Liver (tissue), 9 donors: ENCODE results near the gene TNNT3. TPM values are rescaled to one million over a fixed set of nuclear protein-coding genes. Genes with fewer than 3 reads are reported as not detected.

Experiments used
- DNase-seq: peaks from one replicate; pipeline ENCODE4 v3.0.0-alpha.2; 2017; ENCODE audit warnings: low spot score
- H3K27ac ChIP-seq, 2 donors: one replicate each; pipeline ENCODE4 v1.7.0; 2013; ENCODE audit warnings: inconsistent platforms in 2 of 2, low read length in 2 of 2, control low read depth in 1 of 2, low read depth in 1 of 2, mild to moderate bottlenecking in 1 of 2
- H3K27me3 ChIP-seq, 4 donors: one replicate each; pipeline versions ENCODE4 v1.6.1 to v1.7.0; 2013; ENCODE audit warnings: low read length in 3 of 4, inconsistent platforms in 1 of 4, mild to moderate bottlenecking in 1 of 4, moderate library complexity in 1 of 4; ENCODE audit not compliant: control insufficient read depth in 4 of 4, insufficient read depth in 4 of 4
- H3K36me3 ChIP-seq, 4 donors: one replicate each; pipeline versions ENCODE4 v1.6.1 to v1.7.0; 2013; ENCODE audit warnings: low read length in 3 of 4, mild to moderate bottlenecking in 3 of 4, low read depth in 1 of 4, moderate library complexity in 1 of 4; ENCODE audit not compliant: control insufficient read depth in 4 of 4, insufficient read depth in 3 of 4
- H3K4me1 ChIP-seq, 4 donors: one replicate each; pipeline versions ENCODE4 v1.6.1 to v1.7.0; 2013; ENCODE audit warnings: low read length in 3 of 4, mild to moderate bottlenecking in 3 of 4, moderate library complexity in 1 of 4; ENCODE audit not compliant: control insufficient read depth in 4 of 4, insufficient read depth in 4 of 4
- H3K4me3 ChIP-seq, 3 donors: one replicate each; pipeline versions ENCODE4 v1.6.1 to v1.7.0; 2013; ENCODE audit warnings: low read length in 3 of 3, control low read depth in 1 of 3, low read depth in 1 of 3, mild to moderate bottlenecking in 1 of 3
- H3K9ac ChIP-seq, 2 donors: one replicate each; pipeline ENCODE4 v1.7.0; 2013; ENCODE audit warnings: low read length in 2 of 2, mild to moderate bottlenecking in 2 of 2, moderate library complexity in 2 of 2, control low read depth in 1 of 2, low read depth in 1 of 2
- H3K9me3 ChIP-seq, 4 donors: one replicate each; pipeline versions ENCODE4 v1.6.1 to v1.7.0; 2013; ENCODE audit warnings: low read length in 3 of 4; ENCODE audit not compliant: control insufficient read depth in 4 of 4
- CTCF ChIP-seq: fragments of 150-350 bp; IDR thresholded peaks from 2 replicates; pipeline ENCODE4 v1.5.1; 2017; ENCODE audit warnings: improper control_type of control experiment, low read depth, low read length; ENCODE audit not compliant: missing input control
- EGR1 ChIP-seq, 2 donors: IDR thresholded peaks; 2 replicates each; pipeline ENCODE4 v1.6.1; 2016 to 2018; ENCODE audit warnings: antibody characterized with exemption in 2 of 2, low read depth in 2 of 2
- FOXA1 ChIP-seq: IDR thresholded peaks from 2 replicates; pipeline ENCODE4 v1.6.1; 2016; ENCODE audit warnings: antibody characterized with exemption
- FOXA2 ChIP-seq: IDR thresholded peaks from 2 replicates; pipeline ENCODE4 v1.6.1; 2016; ENCODE audit warnings: antibody characterized with exemption
- GABPA ChIP-seq, 2 donors: IDR thresholded peaks in 1 of 2; conservative IDR thresholded peaks in 1 of 2; 2 replicates each; pipeline ENCODE4 v1.6.1; 2016; ENCODE audit warnings: antibody characterized with exemption in 2 of 2, mild to moderate bottlenecking in 1 of 2, moderate library complexity in 1 of 2
- HNF4A ChIP-seq, 2 donors: conservative IDR thresholded peaks; 2 replicates each; pipeline ENCODE4 v1.6.1; 2016; ENCODE audit warnings: antibody characterized with exemption in 2 of 2, mild to moderate bottlenecking in 2 of 2
- HNF4G ChIP-seq: IDR thresholded peaks from 2 replicates; pipeline ENCODE4 v1.6.1; 2016; ENCODE audit warnings: antibody characterized with exemption
- JUND ChIP-seq, 2 donors: IDR thresholded peaks; 2 replicates each; pipeline ENCODE4 v1.6.1; 2016; ENCODE audit warnings: antibody characterized with exemption in 2 of 2
- NR2F2 ChIP-seq: IDR thresholded peaks from 2 replicates; pipeline ENCODE4 v1.6.1; 2016; ENCODE audit warnings: antibody characterized with exemption
- RAD21 ChIP-seq, 2 donors: IDR thresholded peaks; 2 replicates each; pipeline ENCODE4 v1.6.1; 2016; ENCODE audit warnings: antibody characterized with exemption in 2 of 2, mild to moderate bottlenecking in 2 of 2
- REST ChIP-seq: IDR thresholded peaks from 2 replicates; pipeline ENCODE4 v1.6.1; 2016; ENCODE audit warnings: antibody characterized with exemption, mild to moderate bottlenecking
- RXRA ChIP-seq, 2 donors: IDR thresholded peaks; 2 replicates each; pipeline ENCODE4 v1.6.1; 2017 to 2018; ENCODE audit warnings: antibody characterized with exemption in 2 of 2, mild to moderate bottlenecking in 1 of 2
- TAF1 ChIP-seq: conservative IDR thresholded peaks from 2 replicates; pipeline ENCODE4 v1.6.1; 2016; ENCODE audit warnings: antibody characterized with exemption, mild to moderate bottlenecking
- YY1 ChIP-seq: IDR thresholded peaks from 2 replicates; pipeline ENCODE4 v1.6.1; 2016; ENCODE audit warnings: antibody characterized with exemption, mild to moderate bottlenecking
- WGBS: extraction: QIAGEN DNeasy Blood & Tissue Kit; methylation state at CpG from one replicate; pipeline ENCODE4 v1.1.7; 2013; 5-methylcytosine and 5-hydroxymethylcytosine counted together
- polyA plus RNA-seq, 2 donors: library from polyadenylated mRNA; stranded (reverse) in 1 of 2; unstranded in 1 of 2; fragments of 200-250 nt in 1 of 2; fragments of >200 nt in 1 of 2; fragmentation: Nextera tagmentation in 1 of 2; extraction: Ambion mirVana in 1 of 2; gene quantifications; one replicate each; pipeline versions ENCODE4 v1.2.1 to v1.2.3, GENCODE V29; 2013 to 2015
- total RNA-seq, 2 donors: library from RNA; depleted of rRNA; stranded (reverse); fragments of >200 nt; gene quantifications; one replicate each; pipeline ENCODE4 v1.2.3, GENCODE V29; 2014
- TF ChIP-seq, protein P1 (sequence below): IDR thresholded peaks from 2 replicates; pipeline ENCODE4 v1.6.1; 2016; ENCODE audit warnings: antibody characterized with exemption
- TF ChIP-seq, protein P2 (sequence below): IDR thresholded peaks from 2 replicates; pipeline ENCODE4 v1.6.1; 2016; ENCODE audit warnings: antibody characterized with exemption
- TF ChIP-seq, protein P3 (sequence below): IDR thresholded peaks from 2 replicates; pipeline ENCODE4 v1.6.1; 2016; ENCODE audit warnings: antibody characterized with exemption
- donor health status: healthy.
- donor health status: healthy.
- donor health status: healthy.
- donor health status: healthy.
- donor health status: healthy.

The TNNT3 gene
- total and polyA plus RNA-seq, 4 donors, result 0.06 to 0.14 TPM; not detected in 2

DNA sequence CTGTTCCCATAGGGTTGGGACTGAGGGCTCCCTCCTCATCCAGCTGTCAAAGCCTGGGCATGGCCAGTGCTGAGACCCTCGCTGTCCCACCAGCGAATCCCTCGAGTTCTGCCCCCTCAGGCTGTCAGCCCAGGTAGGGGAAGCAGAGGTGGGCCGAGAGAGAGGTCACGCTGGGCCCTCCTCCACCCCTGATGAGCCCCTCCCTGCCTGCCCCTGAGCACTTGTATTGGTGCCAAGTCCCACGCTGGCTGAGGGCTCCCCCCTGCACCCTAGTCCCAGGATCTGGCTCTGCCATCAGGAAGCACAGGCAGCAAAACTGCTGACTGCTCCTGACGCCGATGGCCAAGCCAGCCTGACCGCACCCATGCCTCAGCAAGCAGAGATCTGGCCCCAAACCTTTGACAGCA is 31.2 kb upstream of the TNNT3 start (continued):
- TF ChIP-seq REST (no peak), NR2F2 (no peak), HNF4A (conservative IDR thresholded peaks at IDR 0.05) (no peak)

GRCh38 chr11:1888811-1889210 is 30.7 kb upstream of the TNNT3 start:
- no peak for DNase-seq
- TF ChIP-seq, protein P1, sequence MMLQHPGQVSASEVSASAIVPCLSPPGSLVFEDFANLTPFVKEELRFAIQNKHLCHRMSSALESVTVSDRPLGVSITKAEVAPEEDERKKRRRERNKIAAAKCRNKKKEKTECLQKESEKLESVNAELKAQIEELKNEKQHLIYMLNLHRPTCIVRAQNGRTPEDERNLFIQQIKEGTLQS, result no peak
- no peak for TF ChIP-seq HNF4G
- TF ChIP-seq, protein P2, sequence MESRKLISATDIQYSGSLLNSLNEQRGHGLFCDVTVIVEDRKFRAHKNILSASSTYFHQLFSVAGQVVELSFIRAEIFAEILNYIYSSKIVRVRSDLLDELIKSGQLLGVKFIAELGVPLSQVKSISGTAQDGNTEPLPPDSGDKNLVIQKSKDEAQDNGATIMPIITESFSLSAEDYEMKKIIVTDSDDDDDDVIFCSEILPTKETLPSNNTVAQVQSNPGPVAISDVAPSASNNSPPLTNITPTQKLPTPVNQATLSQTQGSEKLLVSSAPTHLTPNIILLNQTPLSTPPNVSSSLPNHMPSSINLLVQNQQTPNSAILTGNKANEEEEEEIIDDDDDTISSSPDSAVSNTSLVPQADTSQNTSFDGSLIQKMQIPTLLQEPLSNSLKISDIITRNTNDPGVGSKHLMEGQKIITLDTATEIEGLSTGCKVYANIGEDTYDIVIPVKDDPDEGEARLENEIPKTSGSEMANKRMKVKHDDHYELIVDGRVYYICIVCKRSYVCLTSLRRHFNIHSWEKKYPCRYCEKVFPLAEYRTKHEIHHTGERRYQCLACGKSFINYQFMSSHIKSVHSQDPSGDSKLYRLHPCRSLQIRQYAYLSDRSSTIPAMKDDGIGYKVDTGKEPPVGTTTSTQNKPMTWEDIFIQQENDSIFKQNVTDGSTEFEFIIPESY, result no peak
- TF ChIP-seq GABPA (IDR thresholded peaks at IDR 0.05 in 1 of 2, conservative IDR thresholded peaks at IDR 0.05 in 1 of 2), result no peak
- TF ChIP-seq, protein P3, sequence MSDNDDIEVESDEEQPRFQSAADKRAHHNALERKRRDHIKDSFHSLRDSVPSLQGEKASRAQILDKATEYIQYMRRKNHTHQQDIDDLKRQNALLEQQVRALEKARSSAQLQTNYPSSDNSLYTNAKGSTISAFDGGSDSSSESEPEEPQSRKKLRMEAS, result no peak
- TF ChIP-seq RAD21 (IDR thresholded peaks at IDR 0.05), result no peak
- TF ChIP-seq RXRA (IDR thresholded peaks at IDR 0.05), result no peak
- no peak for TF ChIP-seq FOXA1
- no peak for TF ChIP-seq CTCF
- TF ChIP-seq NR2F2, result no peak
- no peak for TF ChIP-seq TAF1
- TF ChIP-seq JUND (IDR thresholded peaks at IDR 0.05), result no peak
- TF ChIP-seq YY1, result no peak
- TF ChIP-seq EGR1 (IDR thresholded peaks at IDR 0.05; ENCODE audit: low read depth in 2 of 2), result no peak
- no peak for TF ChIP-seq HNF4A (conservative IDR thresholded peaks at IDR 0.05)
- TF ChIP-seq FOXA2, result no peak
- H3K4me1 ChIP-seq, result peaks cover 0 to 6% (median 0%) of the 10 kb centered on the region in 4 donors

More at GRCh38 chr11:1888811-1889210, 30.7 kb upstream of the TNNT3 start:
- Histone ChIP-seq H3K36me3 (no peaks in the 10 kb centered on the region), H3K9ac (no peak overlapping the region), H3K9me3 (no peaks in the 10 kb centered on the region), H3K27me3 (no peaks in the 10 kb centered on the region), H3K4me3 (no peak overlapping the region), H3K27ac (no peak overlapping the region)
- 87% methylated on average over 6 of the region's 6 CpGs for WGBS
